ENCODE results near the gene DSTN.

The DSTN gene

GRCh38 chr20:17640875-17641378 lies 71.1 kb downstream of the DSTN start:
- Histone ChIP-seq H3K27me3 (ENCODE audit: insufficient read depth, low read length, poor library complexity, severe bottlenecking) (no peaks in the 10 kb centered on the region), H3K9ac (ENCODE audit: low read depth, low read length, poor library complexity, severe bottlenecking) (no peak overlapping the region), H3K4me2 (ENCODE audit: low read depth, low read length, poor library complexity, severe bottlenecking) (no peak overlapping the region), H3F3A (ENCODE audit: low read depth) (no peaks in the 10 kb centered on the region), H2AFZ (ENCODE audit: low read length) (no peak overlapping the region), H3K4me3 (ENCODE audit: low read length, poor library complexity, severe bottlenecking) (no peak overlapping the region), H3K36me3 (ENCODE audit: insufficient read depth, low read length) (peaks cover 53% of the 10 kb centered on the region; the same call in 1 of the 2 replicates), H3K79me2 (ENCODE audit: insufficient read depth, low read length) (peaks cover 27% of the 10 kb centered on the region; the same call in 1 of the 2 replicates), H3K9me3 (ENCODE audit: insufficient read depth, low read depth, low read length) (no peaks in the 10 kb centered on the region), H4K20me1 (ENCODE audit: insufficient read depth, low read length, poor library complexity, severe bottlenecking) (no peaks in the 10 kb centered on the region), H3K9me2 (replicated peaks; ENCODE audit: low read depth, low read length) (no peaks in the 10 kb centered on the region), H3K4me1 (ENCODE audit: insufficient read depth, low read length, poor library complexity, severe bottlenecking) (peaks cover under 1% of the 10 kb centered on the region)
- TF ChIP-seq CTCF (conservative IDR thresholded peaks at IDR 0.05; ENCODE audit: low read length) = no peak
- TF ChIP-seq EZH2phosphoT487 (IDR thresholded peaks at IDR 0.05; ENCODE audit: borderline replicate concordance) = no peak

- H4K20me1 ChIP-seq (ENCODE audit: insufficient read depth, low read length, poor library complexity, severe bottlenecking) = no peaks in the 10 kb centered on the region
Observed at GRCh38 chr20:17641520-17641964, 71.7 kb downstream of the DSTN start.

GRCh38 chr20:17641993-17642392 lies 72.1 kb downstream of the DSTN start:
- Histone ChIP-seq H3K9me3 (ENCODE audit: insufficient read depth, low read depth, low read length) (no peaks in the 10 kb centered on the region), H2AFZ (ENCODE audit: low read length) (no peak overlapping the region), H3K4me1 (ENCODE audit: insufficient read depth, low read length, poor library complexity, severe bottlenecking) (peaks cover 7% of the 10 kb centered on the region), H3K4me3 (ENCODE audit: low read length, poor library complexity, severe bottlenecking) (no peak overlapping the region), H3F3A (ENCODE audit: low read depth) (no peaks in the 10 kb centered on the region), H3K27me3 (ENCODE audit: insufficient read depth, low read length, poor library complexity, severe bottlenecking) (no peaks in the 10 kb centered on the region), H3K9ac (ENCODE audit: low read depth, low read length, poor library complexity, severe bottlenecking) (no peak overlapping the region), H3K9me2 (replicated peaks; ENCODE audit: low read depth, low read length) (no peaks in the 10 kb centered on the region), H3K79me2 (ENCODE audit: insufficient read depth, low read length) (peaks cover 34% of the 10 kb centered on the region; the same call in 1 of the 2 replicates), H3K4me2 (ENCODE audit: low read depth, low read length, poor library complexity, severe bottlenecking) (no peak overlapping the region), H4K20me1 (ENCODE audit: insufficient read depth, low read length, poor library complexity, severe bottlenecking) (no peaks in the 10 kb centered on the region), H3K36me3 (ENCODE audit: insufficient read depth, low read length) (peaks cover 50% of the 10 kb centered on the region; the same call in 1 of the 2 replicates)
- no peak for TF ChIP-seq CTCF (conservative IDR thresholded peaks at IDR 0.05; ENCODE audit: low read length)
- TF ChIP-seq EZH2phosphoT487 (IDR thresholded peaks at IDR 0.05; ENCODE audit: borderline replicate concordance) = no peak

More at GRCh38 chr20:17641520-17641964, 71.7 kb downstream of the DSTN start:
- H3K9ac ChIP-seq (ENCODE audit: low read depth, low read length, poor library complexity, severe bottlenecking) = no peak overlapping the region
- H3K9me3 ChIP-seq (ENCODE audit: insufficient read depth, low read depth, low read length) = no peaks in the 10 kb centered on the region
- no peak overlapping the region for H3K4me3 ChIP-seq (ENCODE audit: low read length, poor library complexity, severe bottlenecking)
- peaks cover 50% of the 10 kb centered on the region; the same call in 1 of the 2 replicates for H3K36me3 ChIP-seq (ENCODE audit: insufficient read depth, low read length)
- H3K4me2 ChIP-seq (ENCODE audit: low read depth, low read length, poor library complexity, severe bottlenecking) = no peak overlapping the region
- H3K27me3 ChIP-seq (ENCODE audit: insufficient read depth, low read length, poor library complexity, severe bottlenecking) = no peaks in the 10 kb centered on the region
- H3K9me2 ChIP-seq (replicated peaks; ENCODE audit: low read depth, low read length) = no peaks in the 10 kb centered on the region
- no peak overlapping the region for H2AFZ ChIP-seq (ENCODE audit: low read length)
- H3F3A ChIP-seq (ENCODE audit: low read depth) = no peaks in the 10 kb centered on the region
- peaks cover 32% of the 10 kb centered on the region; the same call in 1 of the 2 replicates for H3K79me2 ChIP-seq (ENCODE audit: insufficient read depth, low read length)
- TF ChIP-seq CTCF (conservative IDR thresholded peaks at IDR 0.05; ENCODE audit: low read length) (no peak), EZH2phosphoT487 (IDR thresholded peaks at IDR 0.05; ENCODE audit: borderline replicate concordance) (no peak)
- peaks cover 6% of the 10 kb centered on the region for H3K4me1 ChIP-seq (ENCODE audit: insufficient read depth, low read length, poor library complexity, severe bottlenecking)

Measured in Loucy (cell line).